GM12891 (cell line): ENCODE data around the gene FOXN4.

Source experiments
- PAX5 ChIP-seq: IDR thresholded peaks from 2 replicates; pipeline ENCODE4 v1.6.1; 2011; ENCODE audit warnings: low read length, moderate library complexity, mild to moderate bottlenecking; ENCODE audit not compliant: insufficient read depth, severe bottlenecking
- POLR2A ChIP-seq: IDR thresholded peaks from 2 replicates; pipeline ENCODE4 v1.6.1; 2011; ENCODE audit warnings: low read depth, low read length, control low read depth
- POLR2AphosphoS5 ChIP-seq: IDR thresholded peaks from 2 replicates; pipeline ENCODE4 v1.6.1; 2011; ENCODE audit warnings: low read depth, low read length, control low read depth
- POU2F2 ChIP-seq: IDR thresholded peaks from 2 replicates; pipeline ENCODE4 v1.6.1; 2011; ENCODE audit warnings: low read depth, mild to moderate bottlenecking, control low read depth, low read length, moderate library complexity
- SPI1 ChIP-seq: IDR thresholded peaks from 2 replicates; pipeline ENCODE4 v1.6.1; 2011; ENCODE audit warnings: low read depth, low read length, control low read depth
- TAF1 ChIP-seq: IDR thresholded peaks from 2 replicates; pipeline ENCODE4 v1.6.1; 2011; ENCODE audit warnings: low read depth, low read length, control low read depth

- no peak for TF ChIP-seq POLR2AphosphoS5
- no peak for TF ChIP-seq POLR2A
- TF ChIP-seq POU2F2, result no peak
- TF ChIP-seq TAF1, result no peak
- no peak for TF ChIP-seq SPI1
- TF ChIP-seq PAX5, result no peak
These were observed 30.2 kb downstream of the FOXN4 start for GRCh38 chr12:109278912-109279311.
